DMS79 treated with DMSO at 0.1 percent for 48 hours (cell line): ENCODE measurements around the gene ZBTB5.
"Not testable (repeated sequence)": the region's sequence is repeated elsewhere in the genome, so short reads cannot be mapped to it uniquely, and the experiment has no call there.

Experiments
- DNase-seq: peaks from one replicate; lab custom pipeline; 2025; lab: John Stamatoyannopoulos, UW

The ZBTB5 gene, protein sequence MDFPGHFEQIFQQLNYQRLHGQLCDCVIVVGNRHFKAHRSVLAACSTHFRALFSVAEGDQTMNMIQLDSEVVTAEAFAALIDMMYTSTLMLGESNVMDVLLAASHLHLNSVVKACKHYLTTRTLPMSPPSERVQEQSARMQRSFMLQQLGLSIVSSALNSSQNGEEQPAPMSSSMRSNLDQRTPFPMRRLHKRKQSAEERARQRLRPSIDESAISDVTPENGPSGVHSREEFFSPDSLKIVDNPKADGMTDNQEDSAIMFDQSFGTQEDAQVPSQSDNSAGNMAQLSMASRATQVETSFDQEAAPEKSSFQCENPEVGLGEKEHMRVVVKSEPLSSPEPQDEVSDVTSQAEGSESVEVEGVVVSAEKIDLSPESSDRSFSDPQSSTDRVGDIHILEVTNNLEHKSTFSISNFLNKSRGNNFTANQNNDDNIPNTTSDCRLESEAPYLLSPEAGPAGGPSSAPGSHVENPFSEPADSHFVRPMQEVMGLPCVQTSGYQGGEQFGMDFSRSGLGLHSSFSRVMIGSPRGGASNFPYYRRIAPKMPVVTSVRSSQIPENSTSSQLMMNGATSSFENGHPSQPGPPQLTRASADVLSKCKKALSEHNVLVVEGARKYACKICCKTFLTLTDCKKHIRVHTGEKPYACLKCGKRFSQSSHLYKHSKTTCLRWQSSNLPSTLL

DNA sequence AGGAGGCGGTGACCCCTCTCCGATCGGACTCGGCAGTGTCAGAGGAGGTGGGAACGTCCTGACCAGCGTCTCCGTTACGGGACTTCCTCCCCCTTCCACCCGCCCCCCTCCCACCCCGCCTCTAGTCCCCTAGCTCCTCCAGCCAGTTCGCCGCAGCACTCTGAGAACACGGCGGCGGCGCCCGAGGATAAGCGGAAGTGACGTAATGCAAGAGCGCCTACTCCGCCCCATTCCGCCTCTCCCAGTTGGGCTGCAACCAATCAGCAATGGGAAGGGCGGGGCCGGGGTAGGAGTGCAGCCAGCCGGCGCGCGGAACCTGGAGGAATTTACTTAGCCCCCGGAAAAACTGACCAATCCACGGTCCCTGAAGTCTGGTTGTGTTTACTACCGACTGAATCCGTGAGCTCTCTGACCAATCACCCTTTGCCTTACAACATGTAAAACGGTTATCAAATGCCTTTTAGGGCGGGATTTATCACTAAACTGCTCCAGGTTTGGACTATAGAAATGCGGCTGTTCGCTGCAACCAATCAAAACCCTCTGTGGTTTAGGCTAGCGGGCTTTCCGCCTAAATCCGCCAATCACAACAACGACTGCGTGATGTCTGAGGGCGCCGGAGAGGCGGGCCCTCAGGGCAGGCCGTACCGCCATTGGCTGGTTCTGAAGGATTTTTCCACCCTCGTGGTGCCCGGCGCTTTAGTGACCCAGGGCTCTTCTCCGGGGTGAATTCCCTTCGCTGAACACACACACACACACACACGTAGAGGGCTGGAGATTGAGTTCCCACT is at the start of gene ZBTB5:
Gene ZBTB5, minus strand, starts transcription at position 202 of the 788 bp plus-strand sequence. CDS start 22,899 bp downstream, outside the sequence.
- DNase-seq: peak; percentile 98

DNA sequence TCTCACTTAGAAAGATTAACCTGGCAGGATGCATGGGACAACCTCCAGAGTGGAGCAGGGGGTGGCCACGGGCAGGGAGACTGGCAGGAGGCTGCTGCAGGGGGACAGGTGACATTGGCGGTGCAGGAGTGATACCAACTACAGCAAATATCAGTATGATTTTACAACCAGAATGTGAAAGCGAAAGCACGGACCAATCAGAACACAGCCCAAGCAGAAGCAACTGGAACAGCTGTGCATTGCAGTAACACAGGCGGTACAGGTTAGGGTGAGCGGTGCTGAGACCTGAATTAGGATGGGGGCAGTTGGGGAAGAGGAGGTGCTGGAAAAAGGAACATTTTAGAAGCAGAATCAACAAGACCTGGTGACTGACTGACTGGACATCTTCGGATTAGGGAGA is 49.7 kb upstream of the ZBTB5 start:
- no peak for DNase-seq

DNA sequence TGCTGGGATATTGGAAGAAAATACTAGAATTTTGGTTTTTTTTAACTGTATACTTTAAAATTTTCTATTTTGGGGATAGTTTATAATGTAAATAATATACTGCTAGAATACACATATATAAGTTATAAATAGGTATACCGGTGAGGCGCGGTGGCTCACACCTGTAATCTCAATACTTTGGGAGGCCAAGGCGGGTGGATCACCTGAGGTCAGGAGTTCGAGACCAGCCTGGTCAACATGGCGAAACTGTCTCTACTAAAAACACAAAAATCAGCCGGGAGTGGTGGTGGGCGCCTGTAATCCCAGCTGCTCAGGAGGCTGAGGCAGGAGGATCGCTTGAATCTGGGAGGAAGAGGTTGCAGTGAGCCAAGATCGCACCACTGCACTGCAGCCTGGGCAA is 49.2 kb upstream of the ZBTB5 start:
- not testable (repeated sequence) for DNase-seq

DNA sequence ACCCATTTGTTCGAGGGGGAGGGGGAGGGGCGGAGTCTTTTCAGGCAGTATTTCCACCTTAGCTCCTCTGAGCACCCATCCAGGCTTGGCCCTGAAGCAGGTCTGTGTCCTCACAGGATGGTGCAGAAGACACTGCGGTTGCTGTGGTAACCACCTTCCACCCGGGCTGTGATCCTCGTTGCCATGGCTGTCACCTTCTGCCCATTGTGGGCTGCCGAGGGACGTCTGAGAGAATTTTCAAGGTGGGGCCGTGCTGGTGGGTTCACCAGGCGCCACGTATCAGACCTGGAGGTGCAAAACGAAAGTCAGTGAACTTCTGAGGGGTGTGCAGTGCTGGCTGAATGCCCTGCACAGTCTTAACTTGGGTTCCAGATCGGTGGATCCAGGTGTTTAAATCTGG is 47.2 kb upstream of the ZBTB5 start:
- DNase-seq: no peak

DNA sequence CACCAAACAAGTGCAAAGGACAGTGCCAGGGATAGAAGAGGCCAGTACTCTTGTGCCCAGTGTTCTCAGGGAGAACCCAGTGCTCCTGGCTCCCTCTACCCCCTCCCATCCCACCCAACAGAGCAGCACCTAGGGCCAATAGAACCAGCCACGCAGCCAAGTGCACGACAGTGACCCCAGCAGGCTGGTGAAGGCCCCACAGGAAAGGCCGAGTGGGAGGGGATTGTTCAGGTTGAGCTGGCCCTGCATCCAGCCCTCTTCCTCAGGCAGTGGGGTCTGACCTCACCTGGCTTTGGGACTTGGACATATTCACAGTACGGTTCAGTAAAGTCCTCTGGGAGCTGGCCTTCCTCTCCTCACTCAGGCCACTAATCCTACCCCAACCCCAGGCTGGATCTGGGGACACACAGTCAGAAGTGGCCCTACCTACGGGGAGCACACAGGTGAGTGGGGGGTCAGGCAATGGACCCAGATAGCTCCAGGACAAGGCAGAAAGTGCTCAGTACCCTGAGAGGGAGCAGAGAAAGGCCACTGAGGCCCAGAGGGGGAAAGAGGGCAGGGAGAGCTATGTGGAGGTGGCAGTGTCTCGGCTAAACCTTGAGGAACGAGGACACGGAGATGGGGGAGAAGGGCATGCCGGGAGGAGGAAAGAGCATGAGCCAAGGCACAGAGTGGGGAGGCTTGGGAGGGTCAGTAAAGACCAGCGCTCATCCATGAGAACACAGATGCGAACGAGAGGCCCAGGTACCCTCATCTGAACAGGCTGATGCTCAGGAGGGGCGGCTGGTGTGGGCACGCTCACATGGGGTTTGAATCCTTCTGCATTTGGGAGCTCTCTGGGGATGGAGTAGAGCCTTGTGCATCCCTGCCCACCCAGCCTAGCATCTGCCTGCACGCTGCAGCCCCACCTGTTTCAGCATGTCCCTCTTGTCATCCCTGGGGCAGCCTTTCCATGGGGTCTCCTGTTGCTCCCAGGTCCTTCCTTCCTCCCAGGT is 46.1 kb upstream of the ZBTB5 start:
- no peak for DNase-seq

DNA sequence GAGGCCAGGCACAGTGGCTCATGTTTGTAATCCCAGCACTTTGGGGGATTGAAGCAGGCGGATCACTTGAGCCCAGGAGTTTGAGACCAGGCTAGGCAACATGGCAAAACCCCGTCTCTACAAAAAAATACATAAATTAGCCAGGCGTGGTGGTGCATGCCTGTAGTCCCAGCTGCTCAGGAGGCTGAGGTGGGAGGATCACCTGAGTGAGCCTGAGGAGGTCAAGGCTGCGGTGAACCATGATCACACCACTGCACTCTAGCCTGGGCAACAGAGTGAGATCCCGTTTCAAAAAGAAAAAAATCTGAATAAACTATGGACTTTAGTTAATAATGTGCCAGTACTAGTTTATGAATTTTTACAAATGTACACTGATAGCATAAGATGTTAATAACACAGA is 44.8 kb upstream of the ZBTB5 start:
- DNase-seq: not testable (repeated sequence)

DNA sequence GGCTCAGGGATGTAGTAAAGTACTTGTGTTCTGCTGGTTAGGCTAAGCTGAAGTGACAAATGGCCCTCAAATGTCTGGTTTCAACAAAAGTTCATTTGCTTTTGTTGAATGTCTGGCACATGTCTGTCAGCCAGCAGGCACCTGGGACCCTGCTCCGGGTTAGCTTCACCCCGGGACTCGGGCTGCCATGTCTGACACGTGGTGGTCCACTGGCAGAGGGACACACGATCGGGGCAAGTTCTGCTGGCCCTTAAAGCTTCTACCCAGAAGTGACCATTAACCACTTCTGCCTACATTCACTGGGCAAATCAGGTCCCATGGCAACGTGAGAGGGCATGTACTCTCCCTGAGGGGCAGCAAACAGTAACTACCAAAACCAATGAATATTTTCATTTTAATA is 44.3 kb upstream of the ZBTB5 start:
- no peak for DNase-seq

DNA sequence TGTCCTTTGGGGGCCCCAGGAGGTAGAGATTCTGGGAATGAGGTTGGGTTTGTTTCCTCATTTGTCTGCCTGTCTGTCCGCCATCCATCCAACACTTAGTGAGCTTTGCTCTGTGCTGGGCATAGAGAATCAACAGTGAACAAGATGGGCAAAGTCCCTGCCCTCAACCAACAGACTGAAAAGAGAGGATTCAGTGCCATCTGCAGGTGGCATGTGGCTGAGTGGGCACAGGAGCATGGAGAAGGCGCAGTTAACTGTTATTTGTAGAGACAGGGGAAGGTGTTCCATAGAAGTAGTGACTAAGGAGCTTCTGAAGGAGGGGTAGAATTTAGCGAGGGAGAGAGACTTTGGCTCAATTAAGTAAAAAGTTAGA is 43.6 kb upstream of the ZBTB5 start:
- DNase-seq: no peak

DNA sequence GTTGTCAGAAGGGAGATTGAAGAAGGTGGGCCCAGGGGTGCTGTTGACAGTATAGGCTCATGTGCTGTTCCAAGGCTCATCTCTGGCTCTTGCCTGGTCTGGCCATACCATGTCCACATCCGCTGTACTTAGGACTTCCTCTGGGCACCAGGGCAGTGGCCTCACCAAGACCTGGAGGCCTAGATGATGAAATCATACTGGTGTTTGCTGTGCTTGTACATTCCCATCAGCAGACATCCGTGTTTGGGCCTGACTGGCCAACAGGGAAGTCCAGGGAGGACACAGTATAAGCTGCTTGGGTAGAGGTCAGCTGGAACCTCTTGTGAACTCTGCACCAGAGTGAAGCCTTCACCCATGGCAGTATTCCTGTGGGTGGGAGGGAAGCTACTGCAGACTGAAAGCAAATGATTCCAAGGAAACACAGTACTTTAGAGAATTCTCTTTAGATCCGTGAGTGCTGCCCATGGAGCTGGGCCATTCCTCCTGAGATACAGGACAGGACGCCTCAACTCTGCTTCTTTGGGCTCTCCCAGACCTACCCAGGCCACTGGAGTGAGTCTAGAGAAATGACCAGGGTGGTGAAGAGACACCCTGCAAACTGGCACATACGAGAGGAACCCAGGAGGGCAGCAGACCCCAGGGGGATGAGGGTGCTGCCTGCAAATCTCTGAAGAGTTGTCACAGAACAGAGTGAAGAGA is 43.0 kb upstream of the ZBTB5 start:
- no peak for DNase-seq

DNA sequence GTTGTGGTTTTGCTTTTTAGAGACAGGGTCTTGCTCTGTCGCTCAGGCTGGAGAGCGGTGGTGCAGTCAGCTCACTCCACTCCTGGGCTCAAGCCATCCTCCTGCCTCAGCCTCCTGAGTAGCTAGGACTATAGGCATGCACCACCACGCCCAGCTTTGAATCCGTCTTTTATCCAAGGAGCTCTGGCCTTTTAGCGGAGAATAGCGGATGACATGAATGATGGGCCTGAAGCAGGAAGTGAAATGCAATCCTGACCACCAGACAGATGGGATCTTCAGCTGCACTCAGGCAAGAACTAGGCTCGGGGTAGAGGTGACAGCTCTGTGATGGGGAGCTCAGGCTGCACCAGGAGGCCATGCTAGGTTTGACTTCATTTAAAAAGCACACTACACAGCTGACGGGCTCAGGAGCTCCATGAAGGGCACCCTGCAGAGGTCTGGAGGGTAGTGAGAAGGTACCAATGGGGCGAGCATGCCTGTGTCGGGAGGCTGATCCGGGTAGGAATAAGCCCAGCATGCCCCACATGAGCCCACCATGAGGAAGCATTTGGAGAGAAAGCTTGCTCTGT is 42.4 kb upstream of the ZBTB5 start:
- no peak for DNase-seq

DNA sequence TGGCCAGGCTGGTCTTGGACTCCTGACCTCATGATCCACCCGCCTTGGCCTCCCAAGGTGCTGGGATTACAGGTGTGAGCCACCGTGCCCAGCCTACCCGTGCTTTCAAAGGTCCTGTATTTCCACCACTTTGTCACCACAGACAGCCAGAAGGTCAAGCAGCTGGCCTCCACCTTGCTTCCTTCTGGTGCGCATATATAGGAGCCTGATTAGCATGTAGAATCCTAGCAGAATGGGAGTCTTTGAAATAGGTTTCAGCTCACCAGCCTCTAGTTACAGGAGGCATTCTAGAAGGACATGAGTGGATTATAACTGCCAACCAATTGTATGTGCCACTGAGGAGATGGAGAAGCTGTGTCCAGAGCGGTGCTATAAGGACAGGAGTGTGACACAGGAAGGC is 39.4 kb upstream of the ZBTB5 start:
- no peak for DNase-seq

DNA sequence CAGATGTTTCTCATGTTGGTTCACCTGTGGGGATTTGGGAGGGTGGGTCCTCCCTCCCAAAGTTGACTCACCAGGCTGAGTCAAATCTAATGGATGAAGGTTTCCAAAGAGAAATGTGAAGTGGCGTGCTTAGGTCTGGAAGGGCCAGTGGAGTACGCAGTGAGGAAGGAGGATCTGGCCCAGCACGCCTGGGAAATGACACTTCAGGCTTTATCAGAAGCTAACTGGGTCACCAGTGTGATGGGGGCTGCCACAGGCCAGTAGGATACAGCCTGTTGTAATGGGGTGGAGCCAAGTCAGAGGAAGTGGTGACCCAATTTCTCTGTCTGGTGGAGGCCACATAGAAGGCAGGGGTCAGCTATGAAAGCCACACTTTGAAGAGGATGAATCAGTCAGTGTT is 38.5 kb upstream of the ZBTB5 start:
- DNase-seq: no peak

DNA sequence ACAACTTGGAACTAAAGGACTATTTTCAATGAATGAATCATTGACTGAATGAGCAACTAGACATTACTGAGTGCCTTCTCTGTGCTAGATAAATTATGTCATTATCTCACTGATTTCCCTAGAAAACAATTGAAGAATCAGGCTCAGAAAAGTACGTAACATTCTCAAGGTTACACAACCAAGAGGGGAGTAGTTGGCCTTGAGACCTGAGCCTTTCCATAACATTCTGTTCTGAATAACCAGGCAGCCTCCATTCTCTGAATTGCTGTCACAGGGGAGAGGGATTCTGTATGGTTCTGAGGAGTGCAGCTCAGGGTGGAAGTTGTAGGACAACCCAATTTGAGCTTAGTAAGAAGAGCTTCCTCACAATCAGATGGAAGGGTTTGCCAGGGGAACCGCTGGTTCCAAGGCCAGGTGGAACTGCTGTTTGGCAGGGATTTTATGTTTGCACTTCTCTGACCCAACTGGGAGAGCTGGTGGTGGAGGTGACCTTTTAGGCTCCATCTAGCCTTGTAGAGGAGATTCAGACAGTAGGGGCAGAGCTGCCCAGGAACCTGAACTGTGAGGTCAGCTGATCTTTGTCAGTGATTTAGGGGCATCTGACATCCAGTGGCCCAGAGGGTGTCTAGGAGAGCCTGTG is 36.8 kb upstream of the ZBTB5 start:
- no peak for DNase-seq

DNA sequence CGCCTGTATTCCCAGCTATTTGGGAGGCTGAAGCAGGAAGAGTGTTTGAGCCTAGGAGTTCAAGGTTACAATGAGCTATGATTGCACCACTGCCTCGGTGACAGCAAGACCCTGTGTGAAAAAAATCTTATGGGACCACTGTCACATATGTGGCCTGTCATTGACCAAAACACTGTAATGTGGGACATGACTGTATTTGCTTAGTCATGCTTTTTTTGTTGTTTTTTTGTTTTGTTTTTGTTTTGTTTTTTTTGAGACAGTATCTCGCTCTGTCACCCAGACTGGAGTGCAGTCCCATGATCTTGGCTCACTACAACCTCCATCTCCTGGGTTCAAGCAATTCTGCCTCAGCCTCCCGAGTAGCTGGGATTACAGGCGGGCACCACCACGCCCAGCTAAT is 34.0 kb upstream of the ZBTB5 start:
- no peak for DNase-seq

DNA sequence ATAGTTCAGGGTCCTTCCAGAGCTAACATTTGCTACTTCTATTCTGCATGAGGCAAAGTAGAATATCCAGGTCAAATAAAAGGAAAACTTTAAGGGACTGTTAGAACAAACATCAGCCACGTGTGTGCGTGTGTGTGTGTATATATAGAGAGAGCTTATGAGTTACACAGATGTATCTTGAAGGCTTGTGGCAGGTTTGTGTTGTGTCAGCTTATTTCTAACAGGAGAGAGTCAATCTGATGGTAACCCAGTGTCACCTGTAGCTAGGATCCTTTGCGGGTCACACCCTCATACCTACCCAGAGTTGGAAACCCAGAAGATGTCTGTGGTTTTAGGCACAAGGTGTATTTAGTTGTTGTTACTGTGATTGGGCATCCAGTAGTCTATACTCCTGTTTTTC is 33.2 kb upstream of the ZBTB5 start:
- no peak for DNase-seq

DNA sequence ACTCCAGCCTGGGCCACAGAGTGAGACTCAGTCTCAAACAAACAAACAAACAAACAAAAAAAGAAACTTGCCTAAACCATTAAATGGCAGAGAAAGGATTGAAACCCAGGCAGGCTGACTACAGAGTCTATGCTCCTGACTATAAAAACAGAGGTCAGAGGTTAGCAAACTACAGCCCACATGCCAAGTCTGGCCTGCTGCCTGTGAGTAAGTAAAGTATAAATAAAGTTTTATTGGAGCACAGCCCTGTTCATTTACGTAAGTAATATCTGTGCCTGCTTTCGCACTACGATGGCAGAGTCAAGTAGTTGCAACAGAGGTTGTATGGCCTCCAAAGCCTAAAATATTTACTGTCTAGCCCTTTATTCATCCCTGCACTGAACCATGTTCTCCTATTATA is 32.1 kb upstream of the ZBTB5 start:
- no peak for DNase-seq

DNA sequence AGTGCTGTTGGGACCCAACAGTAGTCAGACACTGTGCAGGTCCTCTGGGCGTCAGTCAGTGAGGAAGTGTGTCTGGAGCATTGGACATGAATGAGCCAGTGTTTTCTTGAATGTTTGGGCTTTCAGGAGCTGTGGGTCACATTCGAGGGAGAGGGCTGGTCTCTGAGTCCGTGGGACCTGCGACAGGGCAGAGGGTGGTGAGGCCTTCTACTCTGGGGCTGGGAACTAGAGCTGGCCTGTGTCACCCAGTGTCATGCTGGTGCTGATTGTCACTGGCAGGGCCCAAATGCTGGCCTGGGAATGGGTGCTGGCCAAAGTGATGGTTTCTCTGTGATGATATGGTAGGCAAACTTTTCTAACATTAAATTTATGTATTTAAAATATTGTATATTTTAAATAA is 30.8 kb upstream of the ZBTB5 start:
- no peak for DNase-seq

DNA sequence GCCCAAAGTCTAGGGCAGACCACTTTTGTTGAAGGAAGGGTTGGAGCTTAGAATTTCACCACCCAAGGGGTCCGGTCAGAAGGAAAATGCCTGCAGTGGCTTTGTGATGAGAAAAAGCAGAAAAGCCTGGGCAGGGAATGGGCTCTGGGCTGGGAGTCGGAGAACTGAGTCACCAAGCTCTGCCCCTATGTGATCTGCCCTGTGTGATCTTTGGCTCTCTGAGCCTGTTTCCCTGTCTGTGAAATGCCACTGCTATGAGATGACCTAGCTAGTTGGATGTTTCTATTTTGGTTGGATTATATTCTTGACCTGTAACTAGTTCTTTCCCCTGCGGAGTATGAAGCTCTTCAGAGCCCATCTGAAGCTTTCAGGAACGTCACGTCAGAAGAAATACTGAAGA is 30.3 kb upstream of the ZBTB5 start:
- no peak for DNase-seq

DNA sequence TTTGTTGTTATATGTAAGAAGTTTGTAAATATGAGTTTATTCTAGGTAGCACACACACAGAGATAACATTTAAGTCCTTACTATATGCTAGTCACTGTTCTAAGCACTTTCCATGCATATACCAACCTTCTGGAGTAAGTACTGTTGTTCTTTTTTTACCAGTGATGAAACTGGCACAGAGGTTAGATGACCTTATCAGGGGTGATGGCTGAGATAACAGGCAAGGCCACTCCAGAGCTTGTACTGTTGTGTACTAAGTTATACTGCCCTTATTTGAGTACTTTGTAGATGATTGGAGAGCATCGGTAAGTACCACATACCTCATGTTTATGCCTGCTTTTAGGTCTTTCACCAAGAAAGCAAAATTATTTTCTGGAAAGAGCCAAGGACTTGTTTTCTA is 26.7 kb upstream of the ZBTB5 start:
- DNase-seq: no peak
